GM21390 (cell line): ENCODE data around the gene GPR45.
"Not testable (repeated sequence)": the region's sequence is repeated elsewhere in the genome, so short reads cannot be mapped to it uniquely, and the experiment has no call there.

Source experiments
- ATAC-seq: cut with Tn5 transposase; IDR thresholded peaks from one replicate; pipeline ENCODE4 v1.9.1; 2021; ENCODE audit not compliant: unreplicated experiment

GPR45 gene, protein sequence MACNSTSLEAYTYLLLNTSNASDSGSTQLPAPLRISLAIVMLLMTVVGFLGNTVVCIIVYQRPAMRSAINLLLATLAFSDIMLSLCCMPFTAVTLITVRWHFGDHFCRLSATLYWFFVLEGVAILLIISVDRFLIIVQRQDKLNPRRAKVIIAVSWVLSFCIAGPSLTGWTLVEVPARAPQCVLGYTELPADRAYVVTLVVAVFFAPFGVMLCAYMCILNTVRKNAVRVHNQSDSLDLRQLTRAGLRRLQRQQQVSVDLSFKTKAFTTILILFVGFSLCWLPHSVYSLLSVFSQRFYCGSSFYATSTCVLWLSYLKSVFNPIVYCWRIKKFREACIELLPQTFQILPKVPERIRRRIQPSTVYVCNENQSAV

DNA sequence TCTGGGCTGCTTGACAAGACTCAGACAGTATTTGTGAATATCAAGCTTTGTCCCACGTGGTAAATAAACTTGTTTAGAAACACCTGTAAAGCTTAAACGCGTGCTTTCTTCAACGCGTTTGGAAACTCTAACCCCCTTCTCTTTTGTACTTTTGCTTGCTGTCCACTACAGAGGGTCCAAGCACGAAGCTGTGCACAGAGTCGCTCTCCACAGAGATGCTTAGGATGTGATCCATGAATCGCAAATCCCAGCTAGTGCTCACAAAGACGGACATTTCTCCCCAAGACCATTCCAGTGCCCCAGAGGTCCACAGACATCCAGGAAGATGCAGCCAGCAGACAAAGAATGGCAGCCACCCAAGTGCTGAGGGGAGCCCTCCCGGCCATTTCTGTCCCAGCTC is at the start of gene GPR45:
Gene GPR45, plus strand, starts transcription at position 301 of the 400 bp plus-strand sequence. CDS start 116 bp downstream, outside the sequence.
- no peak for ATAC-seq

DNA sequence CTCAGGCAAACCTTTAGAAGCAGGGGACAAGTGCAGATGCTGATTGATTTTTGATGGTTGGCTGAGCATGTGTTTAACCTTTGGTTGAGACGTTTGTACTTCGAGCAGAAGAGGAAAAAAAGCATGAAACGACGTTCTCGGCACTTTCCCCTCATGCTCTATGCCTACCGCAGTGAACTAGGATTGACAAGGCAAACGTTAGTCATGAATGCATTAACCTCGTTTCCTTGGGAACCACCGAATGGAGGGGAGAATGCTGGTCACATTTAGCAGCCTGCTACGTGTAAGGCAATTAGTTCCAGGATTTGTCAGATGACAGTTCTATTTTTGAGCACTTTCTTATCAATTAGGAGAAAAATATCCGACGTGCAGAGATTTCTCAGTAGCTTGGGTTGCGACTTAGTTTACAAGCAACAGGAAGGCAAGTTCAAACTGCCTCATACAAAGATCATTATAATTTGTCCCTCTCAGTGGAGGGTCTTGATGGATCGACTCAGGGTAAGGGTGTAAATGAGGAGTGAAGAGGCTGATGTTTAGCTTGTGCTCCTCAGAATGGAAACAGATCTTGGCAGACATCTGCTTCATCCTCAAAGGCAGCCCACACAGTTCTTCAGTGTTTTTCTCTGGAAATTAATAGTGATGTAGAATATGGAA is 47.4 kb upstream of the GPR45 start:
- ATAC-seq: no peak

DNA sequence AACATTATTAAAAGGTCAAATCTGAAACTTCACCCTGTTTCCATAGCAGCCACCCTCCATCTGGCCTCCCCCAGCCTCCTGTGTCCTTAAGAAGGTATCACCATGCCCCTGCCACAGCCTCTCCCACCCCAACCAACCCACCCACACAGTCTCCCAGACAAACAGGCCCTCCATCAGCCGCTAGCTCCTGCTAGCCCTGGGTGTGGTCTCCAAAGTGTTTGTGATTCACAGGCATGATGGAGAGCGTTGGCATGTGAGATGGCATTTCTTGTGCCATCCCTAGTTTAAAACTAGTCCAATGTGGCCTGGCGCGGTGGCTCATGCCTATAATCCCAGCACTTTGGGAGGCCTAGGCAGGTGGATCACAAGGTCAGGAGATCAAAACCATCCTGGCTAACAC is 44.9 kb upstream of the GPR45 start:
- no peak for ATAC-seq

DNA sequence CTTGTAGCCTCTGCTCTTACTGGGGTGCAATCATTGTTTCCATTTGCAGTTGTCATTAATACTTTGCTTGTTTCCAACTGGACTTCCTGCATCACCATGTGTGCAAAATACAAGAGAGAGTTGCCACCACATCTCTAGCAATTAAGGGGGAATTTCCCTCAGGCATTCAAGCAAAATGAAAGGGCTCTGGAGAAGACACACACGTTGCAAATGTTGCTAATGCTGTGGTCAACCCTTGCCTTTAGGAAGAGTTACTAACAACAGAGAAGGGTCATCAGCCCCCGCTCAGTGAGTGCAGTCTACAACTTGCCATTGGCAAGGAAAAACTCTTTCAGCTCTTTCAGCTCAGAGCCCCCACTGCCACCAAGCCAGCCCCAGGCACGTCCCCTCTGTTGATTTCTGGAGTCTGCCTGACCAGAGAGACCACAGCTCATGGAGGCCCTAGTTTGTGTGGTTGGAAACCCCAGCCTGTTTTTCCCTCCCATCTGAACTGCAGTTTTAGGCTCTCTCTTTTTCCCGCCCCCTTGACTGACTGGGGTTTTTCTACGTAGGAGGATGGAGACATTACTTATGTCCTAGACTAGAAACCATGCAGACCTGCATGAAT is 25.9 kb upstream of the GPR45 start:
- ATAC-seq: no peak

DNA sequence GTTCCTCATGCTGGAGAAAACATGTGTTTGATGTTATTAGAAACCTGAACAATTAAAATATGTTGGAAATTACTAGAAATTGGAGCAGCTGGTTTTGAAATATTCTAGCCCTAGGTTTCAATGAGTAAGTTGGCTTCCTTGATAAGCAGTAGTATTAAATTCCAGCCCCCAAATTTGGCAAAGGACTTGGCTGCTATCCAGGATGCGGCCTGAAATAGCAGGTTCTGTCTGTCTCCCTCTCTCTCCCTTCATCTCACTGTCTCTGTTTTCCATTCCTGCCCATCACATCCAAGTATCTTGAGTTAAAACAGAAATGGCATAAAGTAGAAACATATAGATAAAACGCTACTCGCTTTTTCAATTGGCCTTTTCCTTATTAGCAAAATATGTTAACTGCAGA is 20.9 kb upstream of the GPR45 start:
- no peak for ATAC-seq

DNA sequence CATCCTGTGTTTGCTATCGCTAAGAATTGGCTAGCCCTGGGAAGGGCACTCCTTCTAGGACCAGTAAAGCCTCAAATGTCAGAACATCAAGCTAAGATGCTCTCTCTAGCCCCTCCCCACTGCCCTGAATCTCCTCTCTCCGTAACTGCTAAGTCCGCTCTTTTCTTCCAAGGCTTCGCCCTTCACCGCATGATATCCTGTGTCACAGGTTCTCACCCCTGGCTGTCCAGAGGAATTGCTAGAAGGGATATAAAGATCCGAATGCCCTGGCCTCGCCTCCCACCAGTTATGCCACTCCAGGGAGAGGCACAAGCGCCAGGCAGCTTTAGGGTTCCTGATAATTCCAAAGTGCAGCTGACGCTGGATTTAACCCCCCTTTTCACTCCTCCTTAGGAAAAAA is 17.1 kb upstream of the GPR45 start:
- ATAC-seq: no peak

DNA sequence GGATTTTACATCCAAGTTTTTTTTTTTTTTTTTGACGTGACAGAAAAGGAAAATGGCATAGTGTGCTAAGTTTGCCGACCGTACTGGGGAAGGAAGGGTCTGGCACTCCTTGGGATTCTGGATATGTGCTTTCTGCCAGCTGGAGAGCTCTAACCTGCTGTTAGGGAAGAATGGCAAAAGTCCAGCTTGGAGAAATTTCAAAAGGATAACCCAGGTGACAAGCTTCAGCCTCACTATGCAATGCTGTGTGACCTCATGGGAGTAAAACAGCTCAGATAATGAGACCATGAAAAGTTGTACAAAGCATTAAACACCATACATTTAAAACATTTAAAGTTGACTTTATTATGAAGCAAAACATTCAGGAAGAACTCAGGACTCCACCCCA is 10.3 kb upstream of the GPR45 start:
- no peak for ATAC-seq

DNA sequence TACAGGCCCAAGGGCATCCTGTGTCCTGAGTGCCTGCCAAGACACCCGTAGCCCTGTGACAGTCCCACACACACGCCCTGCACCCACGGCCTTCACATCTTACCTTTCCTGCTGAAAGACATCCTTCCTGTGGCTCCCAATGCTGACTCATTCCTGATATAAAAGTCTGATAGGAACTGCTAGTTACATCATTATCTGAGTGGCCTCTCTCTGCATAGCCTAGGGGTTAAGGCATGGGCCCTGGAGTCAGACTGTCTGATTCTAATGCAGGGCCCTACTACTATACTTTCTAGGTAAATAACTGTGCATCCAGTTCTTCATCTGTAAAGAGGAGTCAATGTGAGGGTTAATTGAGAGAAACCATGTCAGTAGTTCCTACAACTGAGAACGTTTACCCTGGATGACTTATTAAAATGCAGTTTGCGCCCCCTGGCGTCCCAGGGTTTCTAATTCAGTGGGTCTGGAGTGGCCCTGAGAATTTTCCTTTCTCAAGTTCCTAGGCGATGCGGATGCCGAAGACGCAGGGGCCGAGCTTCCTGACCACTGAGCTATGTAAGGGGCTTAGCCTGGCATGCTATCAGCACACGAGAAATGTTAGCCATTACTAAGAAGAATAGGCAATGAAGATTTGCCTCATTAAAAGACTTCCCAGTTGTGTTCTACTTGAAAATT is 6.0 kb upstream of the GPR45 start:
- ATAC-seq: peak; percentile 66

DNA sequence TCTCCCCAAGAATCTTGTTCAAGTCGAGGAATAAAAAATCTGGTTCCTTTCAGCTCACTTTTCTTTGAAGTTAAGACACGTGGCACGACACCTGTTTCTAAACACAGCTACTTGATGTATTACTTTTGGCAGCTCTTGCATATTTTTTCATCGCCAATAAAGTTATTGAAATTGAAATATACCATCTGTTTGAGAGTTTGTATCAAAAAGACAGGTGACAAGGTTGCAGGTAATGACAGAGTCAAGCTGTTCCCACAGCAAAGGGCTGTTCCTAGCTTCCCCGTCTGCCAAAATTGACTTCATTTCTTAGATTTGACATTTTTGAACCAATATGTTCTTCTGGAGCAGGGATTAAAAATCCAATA is 5.5 kb upstream of the GPR45 start:
- no peak for ATAC-seq

DNA sequence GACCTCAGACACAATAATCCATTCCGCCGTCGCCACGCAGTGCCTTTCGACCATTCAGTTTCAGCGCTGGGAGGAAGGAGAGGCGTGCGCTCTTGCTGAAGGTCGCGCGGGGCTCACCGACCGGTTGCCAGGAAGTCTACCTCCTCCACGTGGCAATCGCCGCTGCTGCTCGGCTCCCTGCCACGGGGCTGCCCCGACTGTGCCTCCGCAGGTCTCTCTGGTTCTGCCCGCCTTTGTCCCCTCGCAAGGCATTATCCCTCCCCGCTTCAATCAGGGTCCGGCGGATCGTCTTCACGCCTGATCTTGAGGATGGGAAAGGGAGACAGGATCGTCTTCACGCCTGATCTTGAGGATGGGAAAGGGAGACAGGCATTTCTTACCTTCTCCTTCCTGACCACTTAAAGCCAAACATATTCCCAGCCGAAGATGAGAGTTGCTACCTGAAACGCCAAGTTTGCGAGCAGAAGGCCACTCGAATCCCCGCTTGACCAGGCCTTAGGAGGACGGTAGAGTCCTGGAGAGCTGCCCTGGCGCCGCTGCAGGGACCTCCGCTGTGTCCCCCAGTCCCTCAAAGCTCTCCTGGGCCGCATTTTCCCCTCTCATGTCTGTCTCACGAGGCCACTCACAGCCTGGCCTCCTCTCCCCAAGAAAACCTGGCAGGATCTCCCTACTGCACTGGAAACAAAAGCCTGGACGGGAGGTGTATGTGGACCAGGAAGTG is 4.3 kb upstream of the GPR45 start:
- no peak for ATAC-seq

DNA sequence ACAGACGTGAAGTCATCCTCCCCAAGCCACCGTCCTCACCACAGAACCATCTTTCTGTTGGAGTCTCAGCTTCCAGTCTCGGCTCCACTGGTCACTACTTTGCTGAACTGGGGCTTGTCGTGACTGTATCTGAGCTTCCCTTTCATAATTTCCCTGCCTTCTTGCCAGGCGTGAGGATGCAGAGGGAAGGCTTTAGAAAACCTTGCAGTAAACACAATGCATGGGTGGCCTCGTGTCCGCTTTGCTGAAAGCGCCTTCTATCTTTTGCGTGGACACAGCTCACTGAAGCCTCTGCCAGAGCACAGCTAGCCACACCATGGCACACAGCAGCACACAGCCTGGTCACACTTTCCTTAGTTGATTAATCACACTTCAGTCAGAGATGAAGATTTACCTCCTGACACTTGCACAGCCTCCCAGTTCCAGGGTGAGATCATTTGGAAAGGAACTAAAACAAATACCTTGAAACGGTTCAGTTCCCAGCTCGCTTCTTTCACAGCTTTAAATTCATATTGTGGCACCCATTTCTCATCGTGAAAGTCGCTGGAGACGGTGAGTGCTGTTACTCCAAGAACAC is 2.8 kb upstream of the GPR45 start:
- no peak for ATAC-seq

DNA sequence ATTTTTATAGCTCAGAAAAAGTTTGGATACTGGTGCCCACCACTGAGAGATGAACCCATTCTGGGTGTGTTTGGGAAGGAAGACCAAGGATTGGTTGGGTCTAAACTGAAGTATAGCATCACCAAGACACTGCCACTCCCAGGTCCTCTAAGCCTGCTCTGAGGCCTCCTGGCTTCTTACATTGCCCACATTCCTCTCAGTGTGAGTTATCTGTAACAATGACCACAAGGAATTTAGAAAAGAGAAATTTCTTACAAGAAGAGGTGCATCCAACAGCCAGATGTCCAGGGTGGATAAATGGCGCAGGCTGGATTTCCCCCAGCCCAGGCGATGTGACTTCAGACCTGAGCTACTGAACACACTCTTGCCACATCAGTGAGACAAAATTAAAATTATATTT is 1.6 kb upstream of the GPR45 start:
- no peak for ATAC-seq

DNA sequence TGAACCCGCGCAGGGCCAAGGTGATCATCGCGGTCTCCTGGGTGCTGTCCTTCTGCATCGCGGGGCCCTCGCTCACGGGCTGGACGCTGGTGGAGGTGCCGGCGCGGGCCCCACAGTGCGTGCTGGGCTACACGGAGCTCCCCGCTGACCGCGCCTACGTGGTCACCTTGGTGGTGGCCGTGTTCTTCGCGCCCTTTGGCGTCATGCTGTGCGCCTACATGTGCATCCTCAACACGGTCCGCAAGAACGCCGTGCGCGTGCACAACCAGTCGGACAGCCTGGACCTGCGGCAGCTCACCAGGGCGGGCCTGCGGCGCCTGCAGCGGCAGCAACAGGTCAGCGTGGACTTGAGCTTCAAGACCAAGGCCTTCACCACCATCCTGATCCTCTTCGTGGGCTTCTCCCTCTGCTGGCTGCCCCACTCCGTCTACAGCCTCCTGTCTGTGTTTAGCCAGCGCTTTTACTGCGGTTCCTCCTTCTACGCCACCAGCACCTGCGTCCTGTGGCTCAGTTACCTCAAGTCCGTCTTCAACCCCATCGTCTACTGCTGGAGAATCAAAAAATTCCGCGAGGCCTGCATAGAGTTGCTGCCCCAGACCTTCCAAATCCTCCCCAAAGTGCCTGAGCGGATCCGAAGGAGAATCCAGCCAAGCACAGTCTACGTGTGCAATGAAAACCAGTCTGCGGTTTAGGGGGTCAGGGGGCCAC is 897 bp downstream of the GPR45 start:
- no peak for ATAC-seq

DNA sequence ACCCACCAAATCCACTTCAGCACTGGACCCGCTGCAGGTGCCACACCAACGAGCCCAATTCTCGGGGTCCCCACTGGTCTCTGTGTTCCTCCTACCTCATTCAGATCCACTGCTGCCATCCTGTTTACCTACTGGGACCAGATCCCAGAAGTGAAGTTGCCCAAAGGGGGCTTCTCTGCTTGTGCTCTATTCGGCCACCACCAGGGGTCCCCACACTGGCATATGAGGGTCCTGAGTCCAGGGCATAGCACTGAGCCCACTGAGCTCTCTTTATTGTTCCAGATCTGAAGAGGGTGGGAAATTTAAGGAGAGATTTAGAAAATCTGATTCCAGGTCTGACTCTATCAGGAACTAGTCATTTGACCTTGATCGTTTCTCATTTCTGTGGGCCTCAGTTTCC is 2.4 kb downstream of the GPR45 start:
- ATAC-seq: no peak

DNA sequence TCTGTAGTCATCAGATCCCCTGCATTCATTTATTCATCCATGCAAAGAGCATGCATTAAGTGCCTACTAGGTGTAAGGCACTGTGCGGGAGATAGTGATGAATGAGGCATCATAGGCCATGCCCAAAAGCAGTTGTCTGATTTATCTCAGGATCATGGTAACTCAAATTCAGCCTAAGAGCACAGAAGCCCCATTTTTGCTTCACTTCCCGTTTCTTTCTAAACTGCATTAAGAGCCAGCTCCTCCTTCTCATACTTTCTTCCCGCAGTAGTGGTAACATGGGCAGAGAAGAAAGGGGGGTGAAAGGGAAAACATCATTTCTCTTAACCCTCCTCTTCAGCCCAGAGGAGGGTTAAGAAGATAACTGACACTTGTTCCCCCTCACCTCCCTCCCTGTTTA is 2.9 kb downstream of the GPR45 start:
- no peak for ATAC-seq

DNA sequence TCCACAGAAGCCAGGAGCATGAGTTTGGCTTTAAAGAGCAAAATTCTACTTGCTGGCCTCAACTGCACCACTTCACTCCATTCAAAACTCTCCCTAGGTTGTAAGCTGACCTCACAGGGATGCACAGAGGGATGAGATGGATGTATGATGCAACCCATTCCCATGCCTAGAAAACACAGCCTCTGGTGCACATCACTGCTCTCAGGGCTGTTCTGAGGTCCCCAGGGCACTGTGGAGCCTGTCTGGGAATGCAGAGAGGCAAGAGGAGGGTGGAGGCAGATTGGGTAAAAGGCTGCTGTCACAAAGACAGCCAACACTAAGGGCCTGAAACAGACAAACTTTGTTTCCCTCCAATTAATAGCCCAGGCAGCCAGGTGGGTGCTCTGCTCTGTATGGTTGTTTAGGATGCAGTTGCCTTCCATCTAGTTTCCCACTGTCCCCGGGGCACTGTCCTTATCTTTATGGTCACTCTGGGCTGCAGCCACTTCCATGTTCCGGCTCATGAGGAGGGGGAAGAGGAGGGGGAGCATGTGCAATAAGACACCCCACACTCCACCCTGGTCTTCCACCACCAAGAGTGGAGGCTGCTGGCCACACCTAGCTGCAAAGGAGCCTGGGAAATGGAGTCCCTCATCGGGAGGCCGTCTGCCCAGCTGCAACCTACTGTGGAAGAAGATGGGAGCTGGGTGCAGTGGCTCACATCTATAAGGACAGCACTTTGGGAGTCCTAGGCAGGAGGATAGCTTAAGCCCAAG is 7.0 kb downstream of the GPR45 start:
- ATAC-seq: no peak

DNA sequence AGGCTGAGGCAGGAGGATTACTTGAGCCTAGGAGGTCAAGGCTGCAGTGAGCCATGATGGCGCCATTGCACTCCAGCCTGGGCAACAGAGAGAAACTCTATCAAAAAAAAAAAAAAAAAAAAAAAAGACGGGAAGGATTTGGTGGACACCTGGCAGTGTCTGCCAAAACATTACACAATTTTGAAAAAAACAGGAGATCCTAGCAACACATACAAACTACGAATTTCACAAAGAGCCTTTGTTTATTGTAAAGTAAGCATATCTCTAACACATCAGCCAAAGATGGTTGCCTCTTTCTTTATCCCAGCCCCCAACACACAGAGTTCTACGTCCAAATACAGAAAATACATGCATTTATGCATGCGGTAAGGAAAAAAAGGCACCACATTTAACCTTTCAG is 7.6 kb downstream of the GPR45 start:
- no peak for ATAC-seq

DNA sequence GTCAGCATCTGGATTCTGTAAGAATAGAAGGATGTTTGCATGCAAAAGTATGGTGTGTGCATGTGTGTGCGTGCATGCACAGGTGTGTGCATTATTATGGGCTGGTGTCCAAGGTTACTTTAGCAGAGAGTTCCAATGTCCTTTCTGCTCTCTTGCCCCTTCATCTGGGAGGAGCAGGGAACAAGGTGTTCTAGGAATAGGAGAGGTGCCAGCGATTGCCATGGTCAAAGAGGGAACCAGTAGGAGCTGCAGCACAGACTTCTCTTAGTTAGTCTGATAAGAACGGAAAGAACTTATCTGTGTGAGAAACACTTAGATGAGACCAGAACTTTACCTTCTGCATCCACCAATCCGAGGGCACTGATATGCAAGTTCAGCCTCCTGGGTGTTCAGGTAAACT is 8.3 kb downstream of the GPR45 start:
- ATAC-seq: no peak

DNA sequence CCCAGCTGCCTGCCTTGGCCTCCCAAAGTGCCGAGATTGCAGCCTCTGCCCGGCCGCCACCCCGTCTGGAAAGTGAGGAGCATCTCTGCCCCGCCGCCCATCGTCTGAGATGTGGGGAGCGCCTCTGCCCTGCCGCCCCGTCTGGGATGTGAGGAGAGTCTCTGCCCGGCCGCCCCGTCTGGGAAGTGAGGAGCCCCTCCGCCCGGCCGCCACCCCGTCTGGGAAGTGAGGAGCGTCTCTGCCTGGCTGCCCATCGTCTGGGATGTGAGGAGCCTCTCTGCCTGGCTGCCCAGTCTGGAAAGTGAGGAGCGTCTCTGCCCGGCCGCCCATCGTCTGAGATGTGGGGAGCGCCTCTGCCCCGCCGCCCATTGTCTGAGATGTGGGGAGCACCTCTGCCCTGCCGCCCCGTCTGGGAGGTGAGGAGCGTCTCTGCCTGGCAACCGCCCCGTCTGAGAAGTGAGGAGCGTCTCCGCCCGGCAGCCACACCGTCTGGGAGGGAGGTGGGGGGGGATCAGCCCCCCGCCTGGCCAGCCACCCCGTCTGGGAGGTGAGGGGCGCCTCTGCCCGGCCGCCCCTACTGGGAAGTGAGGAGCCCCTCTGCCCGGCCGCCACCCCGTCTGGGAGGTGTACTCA is 9.6 kb downstream of the GPR45 start:
- not testable (repeated sequence) for ATAC-seq
